Iris pigment epithelial cell (primary cell): ENCODE data around the gene ITGA2.
"Not testable (repeated sequence)": the region's sequence is repeated elsewhere in the genome, so short reads cannot be mapped to it uniquely, and the experiment has no call there.

Experiments
- DNase-seq: peaks from one replicate; pipeline ENCODE4 v3.0.0-alpha.2; 2011; ENCODE audit warnings: low read depth

Gene ITGA2

DNA sequence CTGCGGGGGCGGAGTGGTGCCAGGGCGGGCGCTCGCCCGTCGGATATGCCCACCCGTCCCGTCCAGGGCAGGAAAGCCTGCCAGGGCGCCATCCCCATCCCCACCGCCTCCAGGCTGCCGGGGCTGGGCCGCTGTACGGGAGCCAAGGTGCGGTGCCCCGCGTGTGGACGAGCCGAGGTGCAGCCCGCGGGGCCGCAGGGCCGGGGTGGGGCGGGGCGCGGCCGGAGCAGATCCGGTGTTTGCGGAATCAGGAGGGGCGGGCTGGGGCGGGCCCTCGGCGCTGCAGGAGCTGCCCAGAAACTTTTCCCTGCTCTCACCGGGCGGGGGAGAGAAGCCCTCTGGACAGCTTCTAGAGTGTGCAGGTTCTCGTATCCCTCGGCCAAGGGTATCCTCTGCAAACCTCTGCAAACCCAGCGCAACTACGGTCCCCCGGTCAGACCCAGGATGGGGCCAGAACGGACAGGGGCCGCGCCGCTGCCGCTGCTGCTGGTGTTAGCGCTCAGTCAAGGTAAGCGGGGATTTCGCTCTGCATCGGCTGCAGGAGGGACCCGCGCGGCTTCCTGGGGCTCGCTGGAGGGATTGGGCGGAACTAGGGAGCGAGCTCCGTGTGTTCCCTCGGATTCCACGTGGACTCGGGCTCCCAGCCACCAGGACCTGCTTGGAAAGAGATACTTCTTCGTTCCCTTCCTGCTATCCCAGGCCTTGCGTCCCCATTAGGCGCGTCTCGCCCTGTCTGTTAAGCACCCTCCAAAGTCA, at the start of gene ITGA2:
Gene ITGA2 (plus strand): TSS at position 328 of the 756 bp plus-strand sequence. CDS start 117 bp downstream, at position 445.
- DNase-seq, result peak; percentile 69

DNA sequence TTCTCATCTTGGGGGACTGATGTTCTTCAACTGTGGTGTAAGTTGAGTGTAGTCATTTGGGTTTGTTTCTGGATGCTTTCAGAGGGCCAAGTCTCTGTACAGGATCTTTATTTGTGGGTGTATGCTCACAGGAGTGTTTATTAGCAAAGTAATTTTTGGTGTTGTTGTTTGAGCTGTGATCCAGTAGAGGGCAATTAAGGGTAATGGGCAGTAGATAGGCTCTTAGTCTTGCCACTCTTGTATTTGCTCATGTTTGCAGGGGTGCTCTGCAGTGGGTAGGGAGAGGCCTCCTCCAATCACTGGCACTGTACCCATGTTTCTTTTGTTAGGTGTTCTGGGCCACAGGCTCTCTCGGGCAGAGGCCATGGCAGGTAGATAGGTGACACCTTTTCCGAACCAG, 45.9 kb upstream of the ITGA2 start:
- no peak for DNase-seq

DNA sequence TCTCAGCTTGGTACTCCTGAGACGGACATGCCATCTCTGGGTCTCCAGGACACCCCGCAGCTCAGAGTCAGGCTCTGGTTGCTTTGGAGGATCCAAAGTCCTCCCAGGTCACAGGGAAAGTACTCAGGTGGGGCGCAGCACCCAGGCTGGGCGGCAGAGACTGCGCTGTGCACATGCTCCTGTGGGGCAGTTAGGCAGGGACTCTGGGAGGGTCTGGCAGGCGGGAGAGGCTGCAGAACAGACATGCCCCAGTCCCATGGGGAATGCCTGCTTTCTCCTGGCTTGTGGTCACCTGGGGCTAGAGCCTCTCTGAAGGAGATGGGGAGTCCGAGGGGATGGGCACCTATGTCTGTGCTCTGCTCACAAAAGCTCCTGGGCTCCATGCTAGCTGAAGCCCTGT, 45.3 kb upstream of the ITGA2 start:
- DNase-seq, result no peak

DNA sequence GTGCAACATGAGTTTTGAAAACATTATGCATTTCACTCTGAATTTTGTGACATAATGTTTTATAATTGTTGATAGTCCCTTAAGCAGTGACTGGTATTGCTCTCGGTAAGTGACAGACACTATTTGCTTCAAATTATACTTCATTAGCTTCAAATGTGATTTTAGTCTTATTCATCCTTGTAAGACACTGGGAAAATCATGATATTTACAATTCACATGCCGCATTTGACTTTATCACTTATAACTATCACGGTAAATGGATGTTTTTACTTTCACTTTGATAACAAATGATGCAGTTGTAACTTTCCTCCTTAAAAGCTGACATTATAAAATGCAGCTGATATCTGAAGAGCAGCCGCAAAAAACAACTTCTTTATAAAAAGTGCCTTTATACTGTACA, 44.1 kb upstream of the ITGA2 start:
- no peak for DNase-seq

DNA sequence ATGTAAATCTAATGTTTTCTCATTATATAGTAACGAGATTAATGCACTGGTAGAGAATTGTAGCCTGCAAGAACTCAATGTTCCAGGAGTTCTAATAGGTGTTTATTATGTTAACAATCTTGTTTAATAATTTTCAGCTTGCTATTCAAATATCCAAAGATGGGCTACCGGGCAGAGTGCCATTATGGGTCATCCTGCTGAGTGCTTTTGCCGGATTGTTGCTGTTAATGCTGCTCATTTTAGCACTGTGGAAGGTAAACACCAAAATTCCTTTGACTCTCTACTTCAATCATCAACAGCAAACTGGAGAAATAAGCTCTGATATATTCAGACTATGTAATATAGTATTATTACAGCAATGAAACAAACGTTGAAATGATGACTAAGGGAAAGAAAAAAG, 41.9 kb upstream of the ITGA2 start:
- DNase-seq, result peak; percentile 81

DNA sequence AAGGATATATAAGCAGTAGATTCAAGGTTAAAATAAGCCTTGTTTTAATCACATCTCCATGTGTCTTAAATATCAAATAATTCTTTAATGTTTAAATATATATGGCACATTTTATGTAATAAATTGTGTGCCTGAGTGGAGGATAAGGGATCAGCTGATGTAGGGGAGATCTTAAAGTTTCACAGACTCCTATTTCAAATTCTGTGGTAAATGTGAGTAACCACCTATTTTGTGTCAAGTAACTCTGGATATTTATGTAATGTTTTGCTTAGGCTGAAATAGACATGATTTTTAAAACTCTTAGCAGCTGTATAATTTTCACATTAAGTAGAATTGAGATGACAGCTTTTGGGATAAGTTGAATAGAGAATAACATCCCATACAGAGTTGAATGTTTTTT, 41.3 kb upstream of the ITGA2 start:
- peak; percentile 61 for DNase-seq

DNA sequence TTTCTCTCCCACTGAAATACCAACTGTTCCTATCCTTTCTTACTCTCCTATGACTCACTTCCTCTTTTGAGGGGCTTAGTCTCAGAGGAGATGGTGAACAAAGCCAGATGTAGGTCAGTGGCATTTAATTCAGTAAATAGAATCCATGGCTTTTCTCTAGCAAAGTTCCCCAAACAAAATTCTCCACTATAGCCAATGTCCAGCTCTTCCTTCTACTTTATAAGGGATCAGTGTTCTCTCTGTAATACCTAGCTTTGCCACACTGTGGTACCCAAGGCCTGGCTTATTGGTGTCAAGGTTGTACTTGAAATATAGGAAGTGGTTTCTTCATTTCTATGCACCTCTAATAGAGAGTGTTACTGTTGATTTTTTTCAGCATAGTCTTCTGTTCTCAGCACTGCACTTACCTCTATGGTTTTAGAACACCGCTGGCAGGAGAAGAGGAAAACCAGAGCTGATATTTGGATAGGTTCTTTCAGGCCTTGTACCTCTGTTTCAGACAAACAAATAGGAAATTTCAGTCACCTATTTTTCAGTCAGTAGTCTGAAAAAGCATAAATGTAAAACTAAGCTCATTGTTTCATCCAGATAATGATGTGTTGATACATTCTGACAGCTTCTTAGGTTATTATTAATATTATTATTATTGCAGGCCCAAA, 40.6 kb upstream of the ITGA2 start:
- DNase-seq, result peak; percentile 86

DNA sequence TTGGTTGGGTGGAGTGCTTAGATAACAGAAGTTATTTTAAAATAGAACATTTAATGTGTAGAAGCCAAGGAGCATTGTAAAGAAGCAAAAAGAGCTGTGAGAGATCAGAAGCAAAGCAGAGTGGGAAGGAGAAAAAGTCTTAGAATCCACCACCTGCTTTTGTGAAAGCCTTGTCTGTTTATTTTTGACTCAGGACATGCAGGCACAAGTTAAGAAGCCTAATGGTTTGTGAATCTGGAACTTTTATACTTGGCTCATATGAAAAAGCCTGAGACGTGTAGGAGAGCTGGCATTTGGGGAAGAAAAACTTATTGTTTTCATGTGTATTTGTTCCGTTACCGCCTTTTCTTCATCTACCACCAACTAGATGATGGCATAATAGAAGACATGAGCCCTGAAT, 38.5 kb upstream of the ITGA2 start:
- no peak for DNase-seq

DNA sequence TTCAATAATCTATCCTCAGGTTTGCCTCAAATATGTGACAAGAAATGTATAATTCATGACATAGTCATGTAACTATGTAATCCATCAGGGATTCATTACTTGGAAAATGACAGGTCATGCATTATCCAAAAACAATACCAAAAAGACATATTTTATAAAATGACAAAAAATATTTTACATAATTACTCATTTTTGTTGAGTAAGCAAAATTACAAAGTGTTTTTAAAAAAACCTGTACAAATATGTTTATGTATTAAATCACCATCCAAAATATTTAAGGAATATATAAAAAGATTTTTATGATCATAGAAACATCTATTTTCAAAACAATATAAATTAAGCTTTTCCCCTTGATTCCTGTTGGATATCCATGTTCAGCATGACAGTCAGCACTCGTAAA, 36.7 kb upstream of the ITGA2 start:
- DNase-seq, result no peak

DNA sequence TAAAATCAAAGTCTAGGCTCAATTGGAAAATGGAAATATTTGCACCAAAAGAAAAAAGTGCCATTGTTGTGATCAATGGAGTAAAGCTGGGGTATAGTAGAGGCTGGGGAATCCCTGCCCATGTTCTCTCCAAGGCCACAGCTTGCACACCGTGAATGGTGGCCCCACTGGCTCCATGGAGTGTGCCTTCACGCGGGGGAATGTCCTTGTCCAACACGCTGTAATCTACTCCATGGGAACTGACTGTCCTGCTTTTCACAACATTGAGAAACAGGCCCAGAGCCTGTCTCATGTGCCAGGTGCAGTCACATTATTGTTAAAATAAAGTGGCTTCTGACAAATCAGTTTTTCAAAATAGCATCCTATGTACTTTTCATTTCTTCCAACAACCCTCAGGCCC, 33.1 kb upstream of the ITGA2 start:
- no peak for DNase-seq

DNA sequence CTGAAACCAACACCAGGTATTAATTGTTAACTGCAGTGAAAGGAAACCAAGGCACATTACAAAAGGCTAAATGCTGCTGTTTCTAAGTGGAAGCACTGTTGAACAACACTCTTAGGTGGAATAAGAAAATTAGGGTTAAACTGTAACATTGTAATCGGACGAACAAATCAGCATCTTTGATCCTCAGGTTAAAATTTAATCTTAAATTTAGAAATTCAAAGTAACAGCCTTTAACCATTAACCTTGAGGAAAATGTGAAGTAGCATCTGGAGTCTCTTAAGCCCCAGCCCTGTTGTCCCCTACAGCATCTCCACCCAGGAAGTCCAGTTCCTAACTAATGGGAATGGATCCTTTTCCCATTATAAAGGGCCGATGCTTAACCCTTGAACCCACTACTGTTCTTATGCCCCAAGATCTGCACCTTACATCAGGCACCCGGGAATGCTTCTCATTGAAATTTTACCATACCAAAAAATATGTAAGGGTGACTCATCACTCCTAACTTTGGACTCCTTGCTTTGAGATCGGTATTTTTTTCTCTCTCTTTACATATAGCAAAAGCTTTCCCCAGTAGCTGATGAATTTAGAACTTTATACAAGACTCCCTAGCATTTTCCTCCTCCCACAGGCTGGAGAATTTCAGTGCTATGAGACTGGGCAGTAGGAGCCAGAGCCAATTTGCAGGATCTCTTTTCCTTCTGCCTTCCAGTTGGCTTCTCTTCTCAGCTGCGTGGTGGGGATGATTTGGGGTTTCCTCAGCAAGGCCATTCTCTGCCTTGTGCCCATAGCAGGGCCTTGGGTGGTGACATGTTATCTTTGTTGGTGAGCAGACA, 32.0 kb upstream of the ITGA2 start:
- no peak for DNase-seq

DNA sequence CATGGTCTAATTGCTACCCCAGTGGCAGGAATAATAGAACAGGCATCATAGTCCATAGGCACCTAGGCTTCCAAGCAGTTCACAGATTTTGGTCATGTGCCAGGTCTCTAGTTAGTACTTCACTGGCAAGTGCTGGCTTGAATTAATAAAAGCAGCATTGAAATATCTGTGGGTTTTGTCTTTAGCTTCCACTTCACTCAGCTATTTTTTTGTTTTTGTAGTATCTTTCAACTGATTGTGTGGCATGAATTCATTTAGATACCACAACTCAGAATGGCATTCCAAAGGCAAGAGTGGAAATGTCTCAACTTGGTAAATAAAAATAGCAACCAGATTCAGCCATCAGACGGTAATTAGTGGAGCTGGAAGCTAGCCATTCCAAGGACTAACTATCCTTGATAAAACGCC, 27.9 kb upstream of the ITGA2 start:
- peak; percentile 40 for DNase-seq

DNA sequence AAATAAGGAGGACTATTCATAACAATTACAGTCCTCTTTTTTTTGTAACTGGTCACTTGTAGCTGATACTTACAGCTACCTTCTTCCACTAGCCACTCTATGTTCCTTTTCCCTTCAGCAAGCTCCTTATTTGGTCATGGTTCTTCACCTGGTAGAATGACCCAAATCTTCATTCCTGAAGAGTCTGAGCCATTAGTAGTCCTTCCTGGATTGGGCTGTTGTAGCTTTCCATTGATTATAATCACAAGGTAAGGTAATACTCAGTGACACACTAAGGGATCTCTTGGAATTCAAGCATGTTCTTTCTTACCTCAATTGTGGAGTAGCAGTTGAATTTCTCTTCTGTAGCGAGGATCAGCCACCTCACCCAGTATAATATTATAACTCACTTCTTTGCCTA, 25.5 kb upstream of the ITGA2 start:
- DNase-seq, result no peak

DNA sequence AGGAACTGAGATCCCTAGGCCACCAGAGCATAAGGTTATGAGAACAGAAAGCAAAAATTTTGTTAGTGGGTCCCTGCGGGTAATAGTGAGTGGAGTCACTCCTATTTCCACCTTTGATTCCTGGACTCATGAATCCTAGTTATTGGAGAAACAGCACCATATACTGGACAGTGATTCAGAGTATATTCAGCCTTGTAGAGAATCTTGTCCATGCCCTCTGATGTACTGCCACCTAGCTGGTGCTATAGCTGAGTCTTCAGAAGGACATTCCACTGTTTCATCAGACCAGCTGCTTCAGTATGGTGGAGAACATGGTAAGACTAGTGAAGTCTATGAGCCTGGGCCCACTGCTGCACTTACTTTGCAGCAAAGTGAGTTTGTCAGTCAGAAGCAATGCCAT, 25.0 kb upstream of the ITGA2 start:
- DNase-seq, result no peak

DNA sequence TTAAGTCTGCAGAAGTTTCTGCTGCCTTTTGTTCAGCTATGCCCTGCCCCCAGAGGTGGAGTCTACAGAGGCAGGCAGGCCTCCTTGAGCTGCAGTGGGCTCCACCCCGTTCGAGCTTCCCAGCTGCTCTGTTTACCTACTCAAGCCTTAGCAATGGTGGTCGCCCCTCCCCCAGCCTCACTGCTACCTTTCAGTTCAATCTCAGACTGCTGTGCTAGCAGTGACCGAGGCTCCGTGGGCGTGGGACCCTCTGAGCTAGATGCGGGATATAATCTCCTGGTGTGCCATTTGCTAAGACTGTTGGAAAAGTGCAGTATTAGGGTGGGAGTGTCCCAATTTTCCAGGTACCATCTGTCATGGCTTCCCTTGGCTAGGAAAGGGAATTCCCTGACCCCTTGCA, 13.0 kb upstream of the ITGA2 start:
- DNase-seq, result not testable (repeated sequence)

DNA sequence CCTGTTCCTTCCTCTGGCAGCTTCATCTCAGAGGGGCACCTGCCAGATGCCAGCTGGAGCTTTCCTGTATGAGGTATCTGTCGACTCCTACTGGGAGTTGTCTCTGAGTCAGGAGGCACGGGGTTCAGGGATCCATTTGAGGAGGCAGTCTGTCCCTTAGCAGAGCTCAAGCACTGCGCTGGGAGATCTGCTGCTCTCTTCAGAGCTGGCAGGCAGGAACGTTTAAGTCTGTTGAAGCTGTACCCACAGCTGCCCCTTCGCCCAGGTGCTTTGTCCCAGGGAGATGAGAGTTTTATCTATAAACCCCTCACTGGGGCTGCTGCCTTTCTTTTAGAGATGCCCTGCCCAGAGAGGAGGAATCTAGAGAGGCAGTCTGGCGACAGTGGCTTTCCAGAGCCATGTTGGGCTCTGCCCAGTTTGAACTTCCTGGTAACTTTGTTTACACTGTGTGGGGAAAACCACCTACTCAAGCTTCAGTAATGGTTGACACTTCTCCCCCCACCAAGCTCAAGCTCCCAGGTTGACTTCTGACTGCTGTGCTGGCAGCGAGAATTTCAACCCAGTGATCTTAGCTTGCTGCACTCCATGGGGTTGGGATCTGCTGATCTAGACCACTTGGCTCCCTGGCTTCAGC, 11.8 kb upstream of the ITGA2 start:
- DNase-seq, result no peak

DNA sequence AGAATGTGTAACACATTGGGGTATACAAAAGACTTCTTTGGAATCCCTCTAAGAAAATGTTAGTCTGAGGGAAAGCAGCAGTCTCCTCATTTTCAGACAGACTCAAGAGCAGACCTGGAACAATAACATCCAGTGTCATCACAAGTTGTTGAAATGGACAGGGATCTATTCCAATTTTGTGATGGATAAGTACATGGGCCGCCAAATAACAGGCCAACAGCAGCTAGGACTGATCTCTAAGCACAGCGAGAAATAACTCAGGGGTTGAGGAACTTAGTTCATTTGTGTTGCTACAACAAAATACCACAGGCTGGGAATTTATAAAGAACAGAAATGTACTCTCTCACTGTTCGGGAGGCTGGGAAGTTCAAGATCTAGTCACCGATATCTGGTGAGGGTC, 7.6 kb upstream of the ITGA2 start:
- no peak for DNase-seq

DNA sequence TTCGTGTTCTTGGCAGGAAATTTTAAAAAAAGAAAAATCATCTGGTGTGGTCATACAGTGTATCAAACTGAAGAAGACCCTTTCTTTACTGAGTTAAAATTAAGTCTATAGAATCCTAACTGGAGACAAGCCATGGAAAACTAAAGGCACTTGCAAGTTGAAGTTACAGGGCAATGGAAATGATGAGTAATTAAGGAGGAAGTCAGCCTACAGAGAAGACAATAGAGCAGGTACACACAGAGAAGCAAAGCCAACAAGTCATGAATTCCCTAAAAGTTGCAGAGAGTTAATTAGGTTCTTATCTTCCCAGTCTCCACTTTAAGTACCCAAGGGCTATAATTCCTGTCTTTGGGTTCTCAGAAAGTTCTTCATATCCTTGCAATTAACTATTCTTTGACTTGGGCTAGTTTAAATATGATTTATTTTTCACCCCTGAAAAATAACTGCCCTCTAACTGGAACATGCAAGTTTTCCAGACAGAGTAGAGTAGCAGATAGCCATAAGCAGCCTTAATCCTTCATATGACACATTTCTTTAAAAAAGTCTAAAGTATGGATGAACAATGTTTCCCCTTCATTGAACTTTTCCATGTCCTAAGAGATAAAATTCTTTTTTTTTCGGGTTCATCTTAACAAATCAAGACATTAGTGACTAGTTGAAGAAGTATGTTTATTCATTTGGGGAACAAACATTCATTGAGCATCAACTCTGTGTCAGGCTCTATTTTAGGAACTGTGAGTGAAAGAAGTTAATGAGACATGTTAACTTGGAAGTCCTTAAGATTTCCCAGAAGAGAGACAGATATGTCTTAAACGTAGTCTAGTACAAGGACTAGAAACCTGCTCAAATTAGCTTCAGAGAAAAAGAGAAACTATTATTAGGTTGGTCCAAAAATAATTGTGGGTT, 5.2 kb upstream of the ITGA2 start:
- peak; percentile 42 for DNase-seq

DNA sequence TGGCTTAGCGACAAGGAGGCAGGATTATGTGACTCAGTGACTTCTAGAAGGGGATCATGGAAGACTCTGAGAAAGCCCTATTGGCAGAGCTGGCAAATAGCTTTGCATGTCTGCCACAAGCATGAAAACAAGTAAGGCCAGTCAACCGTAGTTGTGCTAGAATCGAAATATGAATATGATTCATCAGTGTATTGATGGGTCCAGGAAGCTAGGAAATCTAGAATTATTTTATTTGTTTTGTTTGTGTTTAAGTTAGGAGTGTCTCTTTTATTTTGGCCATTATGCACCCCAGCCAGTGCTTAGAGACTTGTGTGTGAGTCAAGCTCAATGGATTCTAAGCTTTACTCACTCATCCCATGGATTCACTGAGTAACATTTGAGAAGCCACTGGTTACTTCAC, 3.8 kb upstream of the ITGA2 start:
- DNase-seq, result peak; percentile 60

DNA sequence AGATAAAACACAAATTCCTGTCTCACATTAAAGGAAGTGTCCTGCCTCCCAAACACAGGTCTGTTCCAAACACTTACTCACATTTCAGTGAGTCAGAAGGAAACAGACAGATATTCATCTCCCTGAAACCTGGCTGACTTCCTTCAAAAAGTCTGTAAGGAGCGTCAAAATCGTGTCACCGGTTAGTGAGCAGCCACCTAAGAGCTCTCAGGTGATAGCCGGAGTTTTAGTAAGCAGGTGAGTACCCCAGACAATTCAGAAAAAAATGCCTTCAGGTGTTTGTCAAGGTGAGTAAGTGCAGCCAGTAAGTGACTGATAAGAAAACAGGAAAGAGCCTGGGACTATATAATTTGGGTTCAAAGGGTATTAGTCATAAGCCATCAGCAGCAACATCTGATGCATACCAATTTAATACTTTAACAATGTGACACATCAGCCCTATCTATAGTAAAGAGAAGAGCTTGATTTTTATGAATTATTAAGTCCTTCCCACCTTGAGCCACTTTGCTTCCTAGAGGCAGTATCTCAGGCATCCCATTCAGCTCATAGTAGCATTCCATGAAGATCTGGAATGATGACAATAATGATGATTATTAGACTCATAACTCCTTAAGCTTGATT, 1.3 kb upstream of the ITGA2 start:
- peak; percentile 79 for DNase-seq
